SIG-M5 treated with dmso at 0.1 percent for 504 hours (cell line): Measurements from ENCODE around the gene DPH1.

Experiments
- DNase-seq: peaks from one replicate; lab custom pipeline; 2025; ENCODE audit not compliant: unreplicated experiment; lab: John Stamatoyannopoulos, UW

DPH1 gene

DNA sequence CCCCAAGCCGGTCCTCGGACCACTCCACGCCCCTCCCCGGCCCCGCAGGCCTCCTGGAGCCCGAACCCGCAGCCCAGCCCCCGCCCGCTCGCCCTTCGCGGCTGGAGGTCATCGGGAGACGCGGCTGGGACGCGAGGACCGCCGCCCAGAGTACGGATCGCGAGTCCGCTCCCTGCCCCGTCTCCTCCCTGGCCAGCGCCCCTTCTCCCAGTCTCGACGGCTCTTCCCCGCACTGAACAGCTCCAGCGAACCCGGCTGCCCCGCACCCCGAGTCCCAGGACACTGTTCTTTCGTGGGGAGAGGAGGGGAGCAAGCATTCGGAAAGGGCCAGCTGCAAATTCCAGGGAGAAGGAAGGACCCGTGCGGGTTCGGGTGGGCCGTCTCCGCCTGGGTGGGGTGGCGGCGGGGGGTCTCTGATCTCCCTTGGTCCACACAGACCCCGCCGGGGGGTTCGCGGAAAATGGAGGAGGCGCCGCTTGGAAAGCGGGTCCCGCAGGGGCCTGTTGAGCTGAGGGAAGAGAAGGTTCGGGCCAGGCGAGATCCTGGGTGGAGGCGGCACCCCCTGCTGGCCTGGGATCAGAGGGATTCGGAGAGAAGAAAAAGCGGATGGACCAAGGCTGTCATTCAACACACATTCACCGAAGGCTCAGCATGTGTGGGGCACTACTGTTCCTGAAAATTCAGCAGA lies 4.2 kb upstream of the DPH1 start:
- DNase-seq, result peak; percentile 16

DNA sequence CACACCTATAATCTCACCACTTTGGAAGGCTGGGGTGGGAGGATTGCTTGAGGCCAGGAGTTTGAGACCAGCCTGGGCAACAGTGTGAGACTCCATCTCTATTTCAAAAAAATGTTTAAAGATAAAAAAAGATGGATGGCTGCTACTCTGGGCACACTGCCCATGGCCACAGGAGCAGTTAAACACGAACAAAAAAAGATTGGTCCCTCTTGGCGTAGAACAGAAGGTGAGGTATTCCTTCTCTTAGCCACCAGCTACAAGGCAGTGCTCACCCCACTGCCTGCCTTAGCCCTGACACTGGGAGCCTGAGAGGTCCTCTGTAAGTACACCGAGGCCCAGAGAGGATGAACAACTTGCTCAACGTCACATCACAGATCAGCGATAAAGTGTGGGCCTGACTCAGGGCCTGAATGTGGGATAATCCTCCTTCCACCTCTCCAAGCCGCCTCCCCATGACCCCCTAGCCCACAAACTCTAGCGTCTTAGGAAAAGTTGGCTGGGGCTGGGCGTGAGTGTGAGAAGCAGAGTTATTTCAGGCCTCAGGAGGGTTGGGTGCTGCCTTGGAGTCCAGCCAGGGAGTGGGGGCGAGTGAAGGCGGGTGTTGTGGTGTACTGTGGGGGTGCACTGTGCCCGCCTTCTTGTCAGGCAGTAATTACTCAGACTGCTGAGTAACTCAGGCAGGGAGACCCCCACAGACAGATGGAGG lies 2.3 kb upstream of the DPH1 start:
- DNase-seq, result no peak

DNA sequence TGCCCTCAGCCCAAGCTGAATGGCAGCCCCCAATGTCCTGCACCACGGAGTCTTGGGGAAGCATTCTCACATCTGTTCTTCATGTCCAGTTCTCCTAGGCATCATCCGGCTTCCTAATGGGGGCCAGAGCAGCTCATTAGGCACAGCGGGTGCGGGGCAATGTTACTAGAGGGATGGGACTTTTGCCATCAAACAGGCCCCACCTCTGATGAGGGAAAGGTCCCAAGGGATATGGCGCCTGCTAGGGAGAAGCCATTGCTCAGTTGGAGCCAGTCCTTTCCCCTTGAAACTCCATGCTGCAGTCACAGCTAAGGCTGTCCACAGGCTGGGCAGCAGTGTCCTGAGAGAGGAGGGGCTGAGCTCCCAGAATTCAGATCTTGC lies 1.7 kb upstream of the DPH1 start:
- DNase-seq, result no peak

DNA sequence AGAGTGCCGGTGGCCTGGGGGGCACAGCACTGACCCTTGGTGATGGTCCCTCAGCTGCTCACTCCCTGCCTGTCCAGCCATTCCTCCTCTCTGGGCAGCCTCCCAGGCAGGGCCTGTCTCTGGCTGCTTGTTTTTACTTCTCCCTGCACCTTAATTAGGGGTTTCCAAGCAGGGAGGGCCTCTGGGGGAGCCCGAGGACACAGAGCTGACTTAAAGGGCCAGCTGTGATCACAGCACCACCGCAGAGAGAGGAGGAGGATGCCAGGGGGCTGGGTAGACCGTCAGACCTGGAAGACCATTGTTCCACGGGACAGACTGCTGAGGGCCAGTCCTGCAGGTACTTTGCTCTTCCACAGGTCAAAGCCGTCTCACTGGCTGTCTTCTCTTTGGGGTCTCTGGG lies 1.2 kb upstream of the DPH1 start:
- DNase-seq, result no peak

DNA sequence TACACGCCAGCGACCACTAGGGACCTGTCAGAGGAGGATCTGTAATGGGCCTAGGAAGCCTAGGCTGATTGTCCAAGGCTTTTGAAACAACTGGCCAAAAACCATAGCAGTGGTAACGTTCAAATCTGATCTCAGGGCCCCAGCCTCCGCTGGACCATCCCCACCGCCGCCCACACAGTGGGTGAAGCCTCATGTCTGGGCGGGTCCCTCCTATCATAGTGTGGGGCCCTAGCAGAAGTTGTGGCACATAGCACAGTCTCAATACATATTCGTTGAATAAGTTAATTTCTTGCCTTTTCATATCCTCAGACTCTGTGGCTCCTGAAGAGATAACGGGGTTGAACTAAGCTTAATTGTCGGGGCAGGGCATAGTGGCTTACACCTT lies 818 bp downstream of the DPH1 start:
- DNase-seq, result no peak

DNA sequence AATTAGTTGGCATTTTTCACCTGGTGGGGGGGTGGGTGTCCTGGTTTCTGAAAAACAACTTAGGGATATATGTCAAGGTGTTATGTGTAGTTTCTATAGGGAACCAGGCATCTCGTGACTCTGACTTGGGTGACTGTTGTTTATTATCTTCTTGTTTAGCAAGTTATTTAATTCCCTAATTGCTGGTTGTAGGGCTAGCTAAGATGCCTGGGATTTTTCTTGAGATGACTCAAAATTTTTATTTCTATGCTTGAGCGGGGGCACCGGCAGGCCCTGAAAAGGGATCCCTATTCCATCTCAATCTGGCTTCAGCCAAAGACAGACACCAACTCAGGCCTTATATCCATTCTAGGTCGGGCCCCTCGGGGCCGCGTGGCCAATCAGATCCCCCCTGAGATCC lies 3.2 kb downstream of the DPH1 start:
- no peak for DNase-seq

DNA sequence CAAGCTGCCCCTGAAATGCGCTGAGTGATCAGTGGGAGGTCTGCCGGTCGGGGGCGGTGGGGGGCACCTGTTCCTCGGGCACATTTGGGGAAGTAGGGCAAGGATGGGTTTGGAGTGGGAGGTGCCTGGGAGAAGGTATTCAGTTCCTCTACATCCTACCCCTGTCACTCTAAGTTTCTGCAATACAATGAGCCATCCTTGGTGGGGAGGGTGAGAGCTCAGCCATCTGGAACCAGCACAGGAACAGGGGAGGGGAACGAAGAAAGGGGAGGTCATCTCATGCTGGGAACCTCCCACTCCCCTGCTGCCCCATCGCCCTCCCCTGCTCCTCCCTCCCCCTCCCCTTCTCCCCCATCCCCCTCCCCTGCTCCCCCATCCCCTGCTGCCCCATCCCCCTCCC lies 4.2 kb downstream of the DPH1 start:
- DNase-seq, result no peak

DNA sequence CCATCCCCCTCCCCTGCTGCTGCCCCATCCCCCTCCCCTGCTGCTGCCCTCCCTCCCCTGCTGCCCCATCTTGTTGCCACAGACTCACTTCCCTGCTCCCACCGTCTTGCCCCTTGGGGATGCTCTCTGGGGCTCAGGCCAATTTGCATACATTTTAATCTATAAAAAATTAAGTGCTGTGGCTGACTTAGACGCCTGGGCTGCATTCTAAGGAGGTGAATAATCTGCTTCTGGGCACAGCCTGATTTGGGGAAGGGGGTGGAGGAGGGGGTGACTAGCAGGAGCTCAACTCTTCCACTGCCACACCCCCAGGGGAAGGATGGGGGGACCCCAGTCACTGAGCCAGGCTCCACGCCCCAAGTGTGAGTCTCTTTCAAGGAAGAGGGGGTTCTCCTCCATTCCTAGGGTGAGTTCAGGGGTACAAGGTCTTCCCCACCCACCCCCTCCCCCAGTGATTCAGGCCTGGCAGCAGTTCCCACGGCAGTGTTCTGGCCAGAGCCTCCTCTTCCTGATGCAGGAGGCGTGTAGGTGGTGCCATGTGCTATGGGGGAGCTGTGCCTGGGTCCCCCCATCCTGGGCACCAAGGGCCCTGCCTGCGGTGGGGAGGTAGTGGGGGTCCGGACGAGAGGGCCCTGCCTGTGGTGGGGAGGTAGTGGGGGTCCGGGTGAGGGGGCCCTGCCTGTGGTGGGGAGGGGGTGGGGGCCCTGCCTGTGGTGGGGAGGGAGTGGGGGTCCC lies 5.0 kb downstream of the DPH1 start:
- DNase-seq, result no peak

DNA sequence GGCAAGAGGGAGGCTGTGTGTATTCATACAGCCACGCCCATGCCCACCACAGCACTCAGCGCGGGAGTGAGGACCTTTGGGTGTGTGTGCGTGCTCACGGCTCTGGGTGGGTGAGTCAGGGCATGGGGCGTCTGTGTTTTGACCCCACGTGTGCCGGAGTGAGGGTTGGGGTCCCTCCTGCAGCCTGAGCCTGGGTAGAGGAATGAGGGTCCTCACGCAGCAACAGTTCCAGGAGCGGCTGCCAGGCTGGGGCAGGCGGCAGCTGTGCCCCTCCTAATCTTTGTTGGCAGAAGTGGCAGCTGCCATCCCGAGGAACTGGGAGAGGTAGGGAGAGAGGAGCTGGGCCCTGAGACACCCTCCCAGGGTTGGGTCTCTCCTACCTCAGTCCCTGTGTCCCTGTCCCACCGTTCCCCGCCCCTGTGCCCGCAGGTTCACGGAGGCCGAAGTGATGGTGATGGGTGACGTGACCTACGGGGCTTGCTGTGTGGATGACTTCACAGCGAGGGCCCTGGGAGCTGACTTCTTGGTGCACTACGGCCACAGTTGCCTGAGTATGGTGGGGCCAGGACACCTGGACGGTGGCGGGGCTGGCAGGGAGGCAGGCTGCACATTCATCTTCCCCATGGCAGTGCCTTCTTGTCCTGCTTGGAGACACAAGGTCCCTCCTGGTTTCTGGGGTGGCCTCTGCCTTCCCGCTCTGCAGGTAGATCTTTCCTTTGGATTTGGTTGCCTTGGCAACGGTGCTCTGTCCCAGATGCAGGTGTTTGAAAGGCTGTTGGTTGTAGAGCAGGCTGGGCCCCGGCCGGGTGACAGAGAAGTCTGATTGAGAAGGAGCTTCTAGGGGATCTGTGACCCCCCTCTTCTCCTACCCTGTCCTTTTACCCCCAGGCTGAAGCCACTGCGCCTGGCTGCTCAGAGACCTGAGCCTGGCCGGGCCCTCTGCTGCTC lies 5.9 kb downstream of the DPH1 start:
- DNase-seq, result no peak

DNA sequence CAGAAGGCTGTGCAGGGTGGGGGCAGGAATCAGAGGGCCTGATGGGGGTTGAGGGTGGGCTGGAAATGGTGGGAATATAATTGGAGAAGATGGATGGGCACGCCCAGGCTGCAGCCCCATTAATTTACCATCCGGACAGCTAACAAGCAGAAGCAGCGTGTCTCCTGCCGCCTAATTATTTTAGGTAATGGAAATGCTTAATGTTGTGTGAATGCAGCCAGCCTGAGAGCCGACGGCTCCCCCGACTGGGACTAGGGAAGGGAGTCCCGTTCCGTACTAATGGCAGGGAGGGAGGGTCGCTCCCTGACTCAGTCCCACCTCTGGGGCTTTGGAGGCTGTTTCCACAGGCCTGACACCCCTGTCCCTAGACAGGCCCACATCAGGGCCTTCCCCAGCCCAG lies 7.2 kb downstream of the DPH1 start:
- no peak for DNase-seq

DNA sequence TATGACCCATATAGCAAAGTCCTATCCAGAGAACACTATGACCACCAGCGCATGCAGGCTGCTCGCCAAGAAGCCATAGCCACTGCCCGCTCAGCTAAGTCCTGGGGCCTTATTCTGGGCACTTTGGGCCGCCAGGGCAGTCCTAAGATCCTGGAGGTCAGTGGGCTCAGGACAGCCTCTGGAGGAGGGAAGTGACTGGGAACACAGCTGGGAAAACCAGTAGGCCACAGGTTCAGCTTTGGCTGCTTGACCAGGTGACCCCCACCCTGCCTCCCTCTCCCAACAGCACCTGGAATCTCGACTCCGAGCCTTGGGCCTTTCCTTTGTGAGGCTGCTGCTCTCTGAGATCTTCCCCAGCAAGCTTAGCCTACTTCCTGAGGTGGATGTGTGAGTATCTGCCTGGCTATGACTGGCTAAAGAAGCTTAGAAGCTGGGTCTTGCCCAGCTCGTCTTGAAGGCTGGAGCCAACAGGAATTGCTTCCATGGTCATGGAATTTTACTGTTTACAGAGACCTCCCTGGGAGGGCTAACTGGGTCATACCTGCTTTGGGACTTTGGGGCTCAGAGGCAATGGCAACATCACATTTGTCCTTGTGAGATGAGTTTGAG lies 10.4 kb downstream of the DPH1 start:
- DNase-seq, result no peak

DNA sequence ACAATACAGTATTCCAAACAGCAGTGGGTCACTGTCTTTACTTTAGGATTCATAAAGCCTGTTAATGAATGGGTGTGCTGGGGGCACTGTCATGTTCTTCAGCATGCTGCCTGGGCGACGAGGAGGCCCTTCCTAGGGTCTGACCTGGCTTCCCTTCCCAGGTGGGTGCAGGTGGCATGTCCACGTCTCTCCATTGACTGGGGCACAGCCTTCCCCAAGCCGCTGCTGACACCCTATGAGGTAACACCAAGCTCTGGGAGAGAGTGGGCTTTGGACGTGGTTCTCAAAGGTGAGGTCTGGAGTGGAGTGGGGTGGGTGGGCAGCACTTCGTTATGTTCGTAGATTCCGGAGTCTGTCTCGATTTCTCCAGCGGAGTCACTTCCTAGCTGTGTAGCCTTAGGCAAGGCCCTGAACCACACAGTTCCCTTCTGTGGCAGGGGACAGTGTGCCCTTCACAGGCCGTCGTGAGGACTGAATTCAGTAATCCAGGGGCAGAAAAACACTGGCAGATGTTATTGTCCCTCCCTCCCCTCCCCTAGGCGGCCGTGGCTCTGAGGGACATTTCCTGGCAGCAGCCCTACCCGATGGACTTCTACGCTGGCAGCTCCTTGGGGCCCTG lies 11.1 kb downstream of the DPH1 start:
- DNase-seq, result no peak

DNA sequence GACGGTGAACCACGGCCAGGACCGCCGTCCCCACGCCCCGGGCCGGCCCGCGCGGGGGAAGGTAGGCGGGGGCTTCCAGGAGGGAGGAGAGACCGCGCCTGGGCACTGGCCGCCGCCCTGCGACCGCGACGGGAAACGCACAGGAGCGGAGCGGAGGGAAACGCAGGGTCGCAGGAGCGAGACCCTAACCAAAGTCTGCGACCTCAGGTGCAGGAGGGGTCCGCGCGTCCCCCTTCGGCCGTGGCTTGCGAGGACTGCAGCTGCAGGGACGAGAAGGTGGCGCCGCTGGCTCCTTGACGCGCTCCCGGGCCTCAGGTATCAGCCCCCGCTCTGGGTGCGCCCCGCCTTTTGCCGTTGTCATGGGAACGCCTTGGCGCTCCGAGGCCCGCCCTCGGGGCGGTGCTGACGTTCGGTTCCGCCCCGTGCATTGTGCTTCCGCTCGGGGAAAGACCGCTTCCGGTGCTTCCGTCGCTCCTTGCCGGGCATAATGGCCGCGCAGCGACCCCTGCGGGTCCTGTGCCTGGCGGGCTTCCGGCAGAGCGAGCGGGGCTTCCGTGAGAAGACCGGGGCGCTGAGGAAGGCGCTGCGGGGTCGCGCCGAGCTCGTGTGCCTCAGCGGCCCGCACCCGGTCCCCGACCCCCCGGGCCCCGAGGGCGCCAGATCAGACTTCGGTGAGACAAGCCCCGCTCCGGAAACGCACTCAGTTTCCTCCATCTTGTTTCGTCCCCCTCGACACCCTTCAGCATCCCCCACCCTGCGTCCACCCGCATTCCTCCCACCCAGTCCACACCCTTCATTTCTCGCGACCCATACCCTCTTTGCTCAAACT lies 11.8 kb downstream of the DPH1 start, which contains the start of gene OVCA2:
Gene OVCA2, plus strand, starts transcription at position 462 of the 829 bp plus-strand sequence. Its CDS starts 26 bp downstream, at position 488.
- DNase-seq, result peak; percentile 85

DNA sequence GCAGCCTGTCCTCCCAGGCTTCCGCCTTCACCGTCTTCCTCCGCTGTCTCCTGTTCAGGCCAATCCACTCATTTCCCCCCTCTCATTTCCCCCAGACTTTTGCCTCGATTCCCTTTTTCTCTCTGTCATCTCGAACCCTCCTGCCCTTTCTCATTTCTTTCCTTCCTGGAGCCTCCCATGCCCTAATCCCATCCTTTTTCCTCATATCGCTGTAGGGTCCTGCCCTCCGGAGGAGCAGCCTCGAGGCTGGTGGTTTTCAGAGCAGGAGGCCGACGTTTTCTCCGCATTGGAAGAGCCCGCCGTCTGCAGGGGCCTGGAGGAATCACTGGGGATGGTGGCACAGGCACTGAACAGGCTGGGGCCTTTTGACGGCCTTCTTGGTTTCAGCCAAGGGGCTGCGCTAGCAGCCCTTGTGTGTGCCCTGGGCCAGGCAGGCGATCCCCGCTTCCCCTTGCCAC lies 12.5 kb downstream of the DPH1 start:
- DNase-seq, result no peak

DNA sequence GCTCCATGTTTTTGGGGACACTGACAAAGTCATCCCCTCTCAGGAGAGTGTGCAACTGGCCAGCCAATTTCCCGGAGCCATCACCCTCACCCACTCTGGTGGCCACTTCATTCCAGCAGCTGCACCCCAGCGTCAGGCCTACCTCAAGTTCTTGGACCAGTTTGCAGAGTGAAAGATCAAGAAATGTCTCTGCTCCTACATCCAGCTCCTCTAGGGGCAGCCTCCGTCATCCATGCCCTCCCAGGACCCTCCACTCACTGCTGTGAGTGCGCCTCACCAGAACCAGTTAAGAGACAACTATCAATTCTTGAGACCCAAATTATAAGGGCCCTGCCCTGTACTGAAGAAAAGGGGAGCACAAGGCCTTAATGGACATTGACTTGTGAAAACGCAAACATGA lies 13.0 kb downstream of the DPH1 start:
- no peak for DNase-seq

DNA sequence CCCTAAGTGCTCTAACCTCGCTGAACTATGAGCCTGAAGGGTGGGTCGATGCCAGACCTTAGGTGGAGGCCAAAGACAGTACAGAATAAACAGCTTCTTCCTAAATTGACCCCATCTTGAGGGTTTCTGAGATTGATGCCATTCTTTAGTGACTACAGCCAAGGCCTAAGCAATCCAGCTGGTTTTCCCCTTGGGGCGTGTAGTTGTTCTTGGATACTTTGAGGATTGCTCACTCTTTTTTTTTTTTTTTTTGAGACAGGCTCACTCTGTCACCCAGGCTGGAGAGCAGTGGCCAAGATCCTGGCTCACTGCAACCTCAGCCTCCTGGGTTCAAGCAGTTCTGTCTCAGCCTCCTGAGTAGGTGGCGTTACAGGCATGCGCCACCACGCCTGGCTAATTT lies 13.8 kb downstream of the DPH1 start:
- DNase-seq, result no peak

DNA sequence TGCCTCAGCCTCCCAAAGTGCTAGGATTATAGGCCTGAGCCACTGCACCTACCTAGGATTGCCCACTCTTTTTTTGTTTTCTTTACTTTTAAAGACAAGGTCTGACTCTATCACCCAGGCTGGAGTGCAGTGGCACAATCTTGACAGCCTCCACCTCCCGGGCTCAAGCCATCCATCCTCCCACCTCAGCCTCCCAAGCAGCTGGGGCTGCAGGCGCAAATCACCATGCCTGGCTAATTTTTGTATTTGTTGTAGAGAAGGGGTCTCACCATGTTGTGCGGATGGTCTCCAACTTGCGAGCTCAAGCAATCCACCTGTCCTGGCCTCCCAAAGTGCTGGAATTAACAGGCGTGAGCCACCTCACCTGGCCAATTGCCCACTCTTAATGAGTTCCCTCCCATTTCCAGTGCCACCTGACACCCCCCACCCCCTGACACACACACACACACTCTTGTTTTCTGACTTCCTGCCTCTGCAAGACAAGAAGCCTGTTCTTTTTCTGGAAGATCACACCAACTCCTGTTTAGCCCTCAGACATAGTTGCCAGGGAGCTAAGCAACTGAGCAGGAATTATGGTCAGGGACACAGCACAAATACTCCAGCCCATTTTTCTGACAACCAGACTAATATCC lies 14.4 kb downstream of the DPH1 start:
- no peak for DNase-seq

DNA sequence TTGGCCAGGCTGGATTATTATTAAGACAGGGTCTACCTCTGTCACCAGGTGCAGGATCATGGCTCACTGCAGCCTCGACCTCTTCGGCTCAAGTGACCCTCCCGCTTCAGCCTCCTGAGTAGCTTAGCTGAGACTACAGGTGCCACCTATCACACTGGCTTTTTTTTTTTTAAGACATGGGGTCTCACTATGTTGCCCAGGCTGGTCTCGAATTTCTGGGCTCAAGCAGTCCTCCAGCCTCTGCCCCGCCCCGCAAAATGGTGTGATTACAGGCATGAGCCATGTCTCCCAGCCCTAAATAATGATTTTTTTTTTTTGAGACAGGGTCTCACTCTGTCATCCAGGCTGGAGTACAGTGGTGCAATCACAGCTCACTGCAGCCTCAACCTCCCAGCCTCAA lies 17.6 kb downstream of the DPH1 start:
- no peak for DNase-seq

DNA sequence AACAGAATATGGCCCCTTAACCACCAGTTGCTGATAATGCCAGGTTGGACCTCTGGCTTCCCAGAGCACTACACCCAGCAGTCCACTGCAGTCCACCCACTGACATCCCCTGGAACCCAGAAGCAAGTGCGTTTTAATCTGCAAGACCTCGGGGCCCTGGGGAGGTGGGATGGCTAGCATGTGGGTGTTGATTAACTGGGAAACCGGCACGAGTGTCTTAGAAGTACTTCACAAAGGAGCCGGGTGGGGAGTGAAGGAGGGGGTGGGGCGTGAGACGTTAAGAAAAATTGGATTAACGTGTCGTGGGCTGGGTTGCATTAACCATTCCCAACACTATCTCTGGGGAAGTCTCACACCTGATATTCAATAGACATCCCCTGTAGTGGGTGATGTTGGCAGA lies 18.9 kb downstream of the DPH1 start:
- no peak for DNase-seq
